ENCODE data around the gene COL4A6.
"Not testable (repeated sequence)": the region's sequence is repeated elsewhere in the genome, so short reads cannot be mapped to it uniquely, and the experiment has no call there.

The COL4A6 gene

DNA sequence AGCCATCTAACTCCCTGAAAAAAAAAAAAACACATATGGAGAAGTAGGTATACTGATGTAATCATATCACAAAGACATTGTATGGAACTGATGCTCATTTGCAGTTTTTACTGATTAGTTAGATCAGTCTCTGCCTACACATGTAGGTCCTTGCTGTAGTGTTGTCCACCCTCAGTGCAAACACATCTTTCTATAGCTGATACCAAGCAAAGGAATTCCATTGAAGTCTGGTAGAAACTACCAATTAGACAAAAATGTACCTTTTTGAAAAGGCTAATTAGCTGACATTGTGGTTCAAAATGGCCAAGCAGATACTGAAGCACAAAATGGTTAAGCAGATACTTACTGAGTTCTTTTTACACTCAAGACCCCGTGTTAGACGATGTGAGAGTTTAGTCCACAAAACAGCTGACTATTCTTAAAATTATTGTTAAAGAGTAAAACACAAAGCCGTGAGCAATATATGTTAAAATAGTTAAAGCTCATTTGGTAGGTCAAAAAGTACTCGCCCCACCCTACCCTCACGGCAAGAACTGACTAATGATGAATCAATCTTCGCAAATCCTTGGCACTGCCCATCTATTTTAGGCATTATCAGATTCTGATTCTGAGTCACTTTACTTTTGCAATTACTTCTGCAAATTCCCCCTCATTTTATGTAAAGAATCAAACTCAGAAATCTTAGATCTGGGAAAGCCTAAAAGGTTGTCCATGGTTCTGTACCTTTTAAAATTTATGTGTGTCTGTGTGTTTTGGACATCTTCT is 40.4 kb downstream of the COL4A6 start:
- no peak for DNase-seq

DNA sequence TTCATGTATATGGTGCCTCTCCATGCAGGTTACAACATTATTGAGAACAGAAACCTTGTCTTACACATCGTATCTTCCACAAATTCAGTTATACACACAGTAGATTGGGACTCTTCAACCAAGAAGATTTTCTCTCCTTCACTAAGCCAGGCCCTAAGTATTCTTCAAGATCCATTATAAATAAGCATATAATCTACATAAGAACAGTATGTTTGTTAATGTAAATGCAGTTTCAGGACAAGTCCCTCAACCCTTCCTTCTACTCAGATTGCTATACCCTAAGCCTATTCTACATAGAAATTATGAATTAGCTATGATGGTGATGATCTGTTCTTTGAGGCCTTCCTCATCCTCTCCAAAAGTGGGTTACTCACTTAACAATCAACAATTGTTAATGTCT is 41.2 kb downstream of the COL4A6 start:
- DNase-seq, result no peak

DNA sequence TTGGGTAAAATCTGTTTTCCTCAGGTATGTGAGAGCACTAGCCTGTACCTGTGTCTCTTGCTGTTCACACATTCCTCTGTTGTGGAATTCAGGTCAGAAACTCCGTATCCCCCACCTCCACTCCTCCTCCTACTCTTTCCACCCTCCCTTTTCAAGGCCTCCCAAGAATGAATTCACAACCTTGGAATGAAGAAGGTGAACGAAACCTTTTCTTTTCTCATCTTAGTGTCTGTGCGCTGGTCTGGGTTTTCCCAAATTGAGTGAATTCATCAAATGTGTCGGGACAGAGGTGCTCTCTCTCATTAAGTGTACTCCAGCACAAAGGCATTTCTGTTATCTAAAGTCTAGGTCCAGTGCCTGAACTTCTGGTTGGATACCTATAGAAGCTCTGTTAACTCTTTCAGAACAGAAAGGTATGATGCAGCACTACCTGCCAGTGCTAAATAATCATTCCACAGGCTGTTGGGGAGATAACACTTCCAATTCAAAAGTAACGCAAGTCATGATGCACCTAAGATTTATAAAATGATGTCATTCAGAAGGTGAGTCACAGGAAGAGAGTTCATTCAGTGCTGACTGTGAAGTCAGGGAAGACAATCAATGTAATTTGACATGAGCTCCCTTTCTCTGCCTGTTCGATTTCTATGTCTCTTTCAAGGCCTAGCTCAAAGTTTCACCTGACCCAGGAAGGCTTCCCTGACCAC is 41.9 kb downstream of the COL4A6 start:
- DNase-seq, result no peak

DNA sequence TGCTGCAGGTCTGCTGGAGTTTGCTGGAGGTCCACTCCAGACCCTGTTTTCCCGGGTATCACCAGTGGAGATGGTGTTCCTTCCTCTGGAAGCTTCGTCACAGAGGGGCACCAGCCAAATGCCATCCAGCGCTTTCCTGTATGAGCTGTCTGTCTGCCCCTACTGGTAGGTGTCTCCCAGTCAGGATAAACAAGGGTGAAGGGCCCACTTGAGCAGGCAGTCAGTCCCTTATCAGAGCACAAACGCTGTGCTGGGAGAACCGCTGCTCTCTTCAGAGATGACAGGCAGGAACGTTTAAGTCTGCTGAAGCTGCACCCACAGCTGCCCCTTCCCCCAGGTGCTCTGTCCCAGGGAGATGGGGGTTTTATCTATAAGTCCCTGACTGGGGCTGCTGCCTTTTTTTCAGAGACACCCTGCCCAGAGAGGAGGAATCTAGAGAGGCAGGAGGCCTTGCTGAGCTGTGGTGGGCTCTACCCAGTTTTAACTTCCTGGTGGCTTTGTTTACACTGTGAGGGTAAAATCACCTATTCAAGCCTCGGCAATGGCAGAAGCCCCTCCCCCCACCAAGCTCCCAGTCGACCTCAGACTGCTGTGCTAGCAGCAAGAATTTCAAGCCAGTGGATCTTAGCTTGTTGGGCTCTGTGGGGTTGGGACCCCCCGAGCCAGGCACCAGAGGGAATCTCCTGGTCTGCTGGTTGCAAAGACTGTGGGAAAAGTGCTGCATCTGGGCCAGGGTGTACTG is 47.1 kb downstream of the COL4A6 start:
- not testable (repeated sequence) for DNase-seq

DNA sequence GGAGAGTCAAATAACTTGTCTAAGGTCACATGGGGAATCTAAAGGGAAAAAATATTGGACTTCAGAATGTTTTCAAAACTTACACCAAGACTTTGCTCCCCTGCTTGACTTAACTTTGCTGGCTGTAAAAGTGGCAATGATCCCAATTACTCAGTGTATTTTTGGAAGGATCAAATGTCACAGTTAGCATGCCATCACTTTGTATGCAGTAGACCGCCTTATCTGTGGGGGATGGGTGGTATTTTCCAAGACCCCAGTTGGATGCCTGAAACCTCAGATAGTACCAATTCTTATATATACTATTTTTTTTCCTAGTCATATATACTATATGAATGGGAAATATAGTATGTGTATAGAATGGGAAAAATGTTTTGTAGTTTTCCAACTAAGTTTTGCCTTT is 53.4 kb downstream of the COL4A6 start:
- DNase-seq, result no peak

- no peak for DNase-seq
Measured at GRCh38 chrX:108380222-108380621, 58.0 kb downstream of the COL4A6 start.

GRCh38 chrX:108376821-108377220 is 61.4 kb downstream of the COL4A6 start:
- not testable (repeated sequence) for DNase-seq

GRCh38 chrX:108375591-108375990 is 62.6 kb downstream of the COL4A6 start:
- DNase-seq, result not testable (repeated sequence)

GRCh38 chrX:108366644-108367406 is 71.4 kb downstream of the COL4A6 start:
- DNase-seq, result no peak

DNA sequence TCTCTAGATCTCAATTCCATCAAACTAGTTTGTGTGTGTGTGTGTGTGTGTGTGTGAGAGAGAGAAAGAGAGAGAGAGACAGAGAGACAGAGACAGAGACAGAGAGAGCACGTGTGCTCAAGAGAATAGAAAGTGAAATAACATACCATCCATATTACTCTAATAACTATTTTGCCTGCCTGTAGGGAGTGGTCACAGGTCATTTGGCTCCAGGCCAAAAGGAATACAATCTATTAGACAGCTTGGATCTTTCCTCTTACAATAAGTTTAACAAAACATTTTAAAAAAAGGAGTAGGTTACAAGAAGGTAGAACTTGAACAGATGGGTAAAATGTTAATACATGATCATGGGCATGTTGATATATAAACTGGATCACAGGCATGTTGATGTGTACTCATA is 76.2 kb downstream of the COL4A6 start:
- DNase-seq, result no peak

- no peak for DNase-seq
Measured at GRCh38 chrX:108361316-108361715, 76.9 kb downstream of the COL4A6 start.

GRCh38 chrX:108359806-108360602 is 78.2 kb downstream of the COL4A6 start:
- no peak for DNase-seq

- DNase-seq, result no peak
Measured at GRCh38 chrX:108353452-108353851, 84.8 kb downstream of the COL4A6 start.

GRCh38 chrX:108349210-108349609 is 89.0 kb downstream of the COL4A6 start:
- no peak for DNase-seq

- DNase-seq, result no peak
Measured at GRCh38 chrX:108348525-108348924, 89.7 kb downstream of the COL4A6 start.

DNA sequence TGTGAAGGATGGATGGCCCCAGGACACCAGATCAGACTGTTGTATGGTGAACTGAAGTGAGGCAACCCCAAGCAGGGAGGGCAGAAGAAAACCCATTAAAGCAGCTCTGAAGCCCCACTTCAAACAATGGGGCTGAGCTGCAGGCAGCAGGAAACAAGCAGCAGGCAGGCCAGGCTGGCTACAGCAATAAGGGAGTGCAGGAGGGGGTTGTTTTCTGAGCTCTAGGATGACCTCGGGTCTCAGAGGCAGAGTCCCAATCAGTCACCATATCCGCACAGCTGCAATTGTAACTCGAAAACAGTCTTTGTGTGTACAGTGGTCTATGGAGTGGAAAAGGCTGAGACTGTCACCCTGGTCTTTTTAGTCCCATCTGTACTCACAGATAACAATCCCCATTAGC is 90.4 kb downstream of the COL4A6 start:
- DNase-seq, result no peak

GRCh38 chrX:108344216-108344615 is 94.0 kb downstream of the COL4A6 start:
- DNase-seq, result no peak

- DNase-seq, result no peak
Measured at GRCh38 chrX:108341947-108342346, 96.3 kb downstream of the COL4A6 start.

DNA sequence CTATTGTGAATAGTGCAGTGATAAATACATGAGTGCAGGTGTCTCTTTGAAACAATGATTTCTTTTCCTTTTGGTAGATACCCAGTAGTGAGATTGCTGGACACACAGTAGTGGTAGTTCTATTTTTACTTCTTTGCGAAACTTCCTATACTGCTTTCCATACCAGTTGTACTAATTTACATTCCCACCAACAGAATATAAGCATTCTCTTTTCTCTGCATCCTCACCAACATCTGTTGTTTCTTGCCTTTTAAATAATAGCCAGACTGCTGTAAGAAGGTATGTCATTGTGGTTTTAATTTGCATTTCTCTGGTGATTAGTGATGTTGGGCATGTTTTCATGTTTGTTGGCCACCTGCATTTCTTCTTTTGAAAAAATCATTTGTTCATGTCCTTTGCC is 105.9 kb downstream of the COL4A6 start:
- DNase-seq, result no peak

GRCh38 chrX:108331126-108331909 is 106.9 kb downstream of the COL4A6 start:
- no peak for DNase-seq

GRCh38 chrX:108323751-108324150 is 114.5 kb downstream of the COL4A6 start:
- DNase-seq, result no peak
